IPS-15b (cell line): Measurements from ENCODE around the gene ACSL5.
"Not testable (repeated sequence)": the region's sequence is repeated elsewhere in the genome, so short reads cannot be mapped to it uniquely, and the experiment has no call there.

Source experiments
- H3K27me3 ChIP-seq: one replicate; pipeline ENCODE4 v1.6.1; 2013; ENCODE audit warnings: low read length; ENCODE audit not compliant: control insufficient read depth, insufficient read depth
- H3K36me3 ChIP-seq: one replicate; pipeline ENCODE4 v1.6.1; 2013; ENCODE audit warnings: low read length; ENCODE audit not compliant: control insufficient read depth, insufficient read depth
- H3K4me1 ChIP-seq: one replicate; pipeline ENCODE4 v1.6.1; 2013; ENCODE audit warnings: mild to moderate bottlenecking, low read length; ENCODE audit not compliant: control insufficient read depth, insufficient read depth
- H3K4me3 ChIP-seq: one replicate; pipeline ENCODE4 v1.5.1; 2013; ENCODE audit warnings: low read depth, low read length
- H3K9ac ChIP-seq: one replicate; pipeline ENCODE4 v1.6.1; 2013; ENCODE audit warnings: low read depth, mild to moderate bottlenecking, low read length
- H3K9me3 ChIP-seq: one replicate; pipeline ENCODE4 v1.6.1; 2013; ENCODE audit warnings: mild to moderate bottlenecking, low read length; ENCODE audit not compliant: control insufficient read depth, insufficient read depth

The ACSL5 gene

DNA sequence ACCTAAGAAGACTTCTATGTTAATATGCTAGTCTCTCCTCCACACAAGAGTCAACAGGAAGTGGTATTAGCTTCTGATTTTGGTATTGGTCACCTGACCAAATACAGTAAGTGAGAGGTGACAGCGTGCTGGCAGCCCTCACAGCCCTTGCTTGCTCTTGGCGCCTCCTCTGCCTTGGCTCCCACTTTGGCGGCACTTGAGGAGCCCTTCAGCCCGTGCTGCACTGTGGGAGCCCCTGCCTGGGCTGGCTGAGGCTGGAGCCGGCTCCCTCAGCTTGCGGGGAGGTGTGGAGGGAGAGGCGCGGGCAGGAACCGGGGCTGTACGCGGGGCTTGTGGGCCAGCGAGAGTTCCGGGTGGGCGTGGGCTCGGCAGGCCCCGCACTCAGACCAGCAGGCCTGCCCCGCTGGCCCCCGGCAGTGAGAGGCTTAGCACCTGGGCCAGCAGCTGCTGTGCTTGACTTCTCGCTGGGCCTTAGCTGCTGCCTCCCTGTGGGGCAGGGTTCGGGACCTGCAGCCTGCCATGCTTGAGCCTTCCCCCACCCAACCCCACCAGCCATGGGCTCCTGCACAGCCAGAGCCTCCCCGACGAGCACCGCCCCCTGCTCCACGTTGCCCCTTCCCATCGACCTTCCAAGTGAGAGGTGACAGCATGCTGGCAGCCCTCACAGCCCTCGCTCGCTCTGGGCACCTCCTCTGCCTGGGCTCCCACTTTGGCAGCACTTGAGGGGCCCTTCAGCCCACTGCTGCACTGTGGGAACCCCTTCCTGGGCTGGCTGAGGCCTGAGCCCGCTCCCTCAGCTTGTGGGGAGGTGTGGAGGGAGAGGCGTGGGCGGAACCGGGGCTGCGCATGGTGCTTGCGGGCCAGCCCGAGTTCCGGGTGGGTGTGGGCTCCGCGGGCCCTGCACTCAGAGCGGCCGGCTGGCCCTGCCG lies 4.2 kb upstream of the ACSL5 start:
- Histone ChIP-seq H3K9me3 (no peaks in the 10 kb centered on the region), H3K27me3 (no peaks in the 10 kb centered on the region), H3K4me3 (no peak overlapping the region), H3K4me1 (no peaks in the 10 kb centered on the region), H3K9ac (no peak overlapping the region), H3K36me3 (no peaks in the 10 kb centered on the region)

DNA sequence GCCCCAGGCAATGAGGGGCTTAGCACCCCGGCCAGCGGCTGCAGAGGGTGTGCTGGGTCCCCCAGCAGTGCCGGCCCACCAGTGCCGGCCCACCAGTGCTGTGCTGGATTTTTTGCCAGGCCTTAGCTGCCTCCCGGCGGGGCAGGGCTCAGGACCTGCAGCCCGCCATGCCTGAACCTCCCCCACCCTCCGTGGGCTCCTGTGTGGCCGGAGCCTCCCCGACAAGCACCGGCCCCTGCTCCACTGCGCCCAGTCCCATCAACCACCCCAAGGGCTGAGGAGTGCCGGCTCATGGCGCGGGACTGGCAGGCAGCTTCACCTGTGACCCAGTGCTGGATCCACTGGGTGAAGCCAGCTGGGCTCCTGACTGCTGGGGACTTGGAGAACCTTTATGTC lies 3.5 kb upstream of the ACSL5 start:
- no peaks in the 10 kb centered on the region for H3K9me3 ChIP-seq
- H3K9ac ChIP-seq: no peak overlapping the region
- no peak overlapping the region for H3K4me3 ChIP-seq
- no peaks in the 10 kb centered on the region for H3K36me3 ChIP-seq
- no peaks in the 10 kb centered on the region for H3K4me1 ChIP-seq
- H3K27me3 ChIP-seq: no peaks in the 10 kb centered on the region

DNA sequence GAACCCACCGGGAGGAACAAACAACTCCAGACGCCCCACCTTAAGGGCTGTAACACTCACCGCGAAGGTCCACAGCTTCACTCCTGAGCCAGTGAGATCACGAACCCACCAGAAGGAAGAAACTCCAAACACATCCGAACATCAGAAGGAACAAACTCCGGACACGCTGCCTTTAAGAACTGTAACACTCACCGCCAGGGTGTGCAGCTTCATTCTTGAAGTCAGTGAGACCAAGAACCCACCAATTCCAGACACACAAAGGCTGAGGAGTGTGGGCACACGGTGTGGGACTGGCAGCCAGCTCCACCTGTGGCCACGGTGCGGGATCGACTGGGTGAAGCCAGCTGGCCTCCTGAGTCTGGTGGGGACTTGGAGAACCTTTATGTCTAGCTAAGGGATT lies 2.6 kb upstream of the ACSL5 start:
- H3K36me3 ChIP-seq, H3K9ac ChIP-seq, H3K4me1 ChIP-seq, H3K9me3 ChIP-seq, H3K4me3 ChIP-seq, H3K27me3 ChIP-seq: not testable (repeated sequence)

DNA sequence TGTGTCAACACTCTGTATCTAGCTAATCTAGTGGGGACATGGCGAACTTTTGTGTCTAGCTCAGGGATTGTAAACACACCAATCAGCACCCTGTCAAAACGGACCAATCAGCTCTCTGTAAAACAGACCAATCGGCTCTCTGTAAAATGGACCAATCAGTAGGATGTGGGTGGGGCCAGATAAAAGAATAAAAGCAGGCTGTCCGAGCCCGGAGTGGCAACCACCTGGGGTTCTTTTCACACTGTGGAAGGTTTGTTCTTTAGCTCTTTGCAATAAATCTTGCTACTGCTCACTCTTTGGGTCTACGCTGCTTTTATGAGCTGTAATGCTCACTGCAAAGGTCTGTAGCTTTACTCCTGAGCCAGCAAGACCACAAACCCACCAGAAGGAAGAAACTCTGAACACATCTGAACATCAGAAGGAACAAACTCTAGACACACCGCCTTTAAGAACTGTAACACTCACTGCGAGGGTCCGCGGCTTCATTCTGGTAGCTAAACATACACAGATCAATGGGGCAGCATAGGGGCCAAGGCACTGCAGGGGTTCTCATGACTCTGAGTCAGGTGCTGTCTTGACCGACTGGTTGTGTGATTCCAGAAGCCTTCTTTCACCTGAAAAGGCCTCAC lies 1.6 kb upstream of the ACSL5 start:
- H3K9ac ChIP-seq, H3K27me3 ChIP-seq, H3K4me1 ChIP-seq, H3K4me3 ChIP-seq, H3K36me3 ChIP-seq, H3K9me3 ChIP-seq: not testable (repeated sequence)

DNA sequence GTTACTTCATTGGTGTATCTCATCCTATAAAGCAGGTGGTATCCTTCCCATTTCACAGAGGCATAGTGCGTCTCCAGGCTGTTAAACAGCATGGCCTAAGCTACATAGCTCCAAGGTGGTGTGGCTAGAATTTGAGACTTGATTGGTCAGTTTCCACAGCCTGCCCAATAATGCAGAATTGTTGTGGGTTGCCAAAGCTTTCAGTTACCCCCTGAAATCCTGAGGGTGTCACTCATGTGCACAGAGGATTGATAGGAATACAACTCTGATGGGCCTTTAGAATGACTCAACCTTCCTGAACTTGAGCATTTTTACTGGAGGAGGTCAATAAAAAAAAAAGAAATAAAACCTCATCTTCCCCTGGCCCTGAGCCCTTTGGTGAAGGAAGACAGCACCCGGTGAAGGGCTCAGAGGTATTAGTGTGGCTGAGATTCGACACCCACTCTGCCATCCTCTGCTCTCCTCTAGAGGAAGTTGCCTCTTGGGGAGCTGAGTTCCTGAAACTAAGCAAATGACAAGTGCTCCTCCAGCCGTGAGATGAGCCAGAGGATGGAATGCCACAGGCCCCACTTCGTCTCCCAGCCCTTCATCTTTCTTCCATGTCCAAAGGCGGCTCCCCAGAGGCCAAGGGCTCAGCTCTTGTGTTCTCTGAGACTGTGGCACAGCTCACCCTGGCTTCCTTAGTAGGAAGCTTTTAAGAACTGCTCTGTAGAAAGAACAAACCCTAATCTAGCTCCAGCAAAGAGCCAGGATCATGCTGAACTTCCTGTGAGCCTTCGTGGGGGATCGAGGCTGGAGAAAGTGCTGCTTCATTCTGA lies 1.0 kb downstream of the ACSL5 start:
- Histone ChIP-seq H3K4me1 (no peaks in the 10 kb centered on the region), H3K9me3 (no peaks in the 10 kb centered on the region), H3K27me3 (no peaks in the 10 kb centered on the region), H3K9ac (no peak overlapping the region), H3K4me3 (no peak overlapping the region), H3K36me3 (no peaks in the 10 kb centered on the region)

DNA sequence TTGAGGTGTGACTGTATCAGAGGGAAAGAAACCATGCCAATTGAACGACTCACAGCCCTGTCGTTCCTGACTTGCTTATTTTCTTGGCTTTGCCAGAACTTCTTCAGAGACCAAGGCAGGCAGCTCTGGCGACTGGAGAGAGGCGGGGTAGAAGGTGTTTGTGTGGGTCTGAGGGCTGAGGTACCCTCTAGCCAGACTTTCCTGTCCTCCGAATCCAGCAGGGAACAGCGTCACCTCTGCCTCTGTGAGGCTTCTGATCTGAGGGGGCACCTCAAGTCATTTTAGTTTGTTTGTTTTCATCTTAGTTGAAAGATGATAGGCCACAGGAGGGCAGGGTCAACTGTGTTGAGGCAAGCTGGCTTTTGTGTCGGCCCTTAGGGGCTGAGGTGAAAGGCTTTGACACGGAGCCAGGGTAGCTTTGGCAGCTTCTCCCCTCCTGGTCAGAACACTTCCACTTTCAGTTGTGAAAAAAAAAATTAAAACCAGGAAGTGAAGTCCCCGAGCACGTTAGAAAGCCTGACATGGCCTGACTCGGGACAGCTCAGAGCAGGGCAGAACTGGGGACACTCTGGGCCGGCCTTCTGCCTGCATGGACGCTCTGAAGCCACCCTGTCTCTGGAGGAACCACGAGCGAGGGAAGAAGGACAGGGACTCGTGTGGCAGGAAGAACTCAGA lies 1.9 kb downstream of the ACSL5 start:
- Histone ChIP-seq H3K36me3 (no peaks in the 10 kb centered on the region), H3K9me3 (no peaks in the 10 kb centered on the region), H3K27me3 (no peaks in the 10 kb centered on the region), H3K4me1 (no peaks in the 10 kb centered on the region), H3K4me3 (no peak overlapping the region), H3K9ac (no peak overlapping the region)

DNA sequence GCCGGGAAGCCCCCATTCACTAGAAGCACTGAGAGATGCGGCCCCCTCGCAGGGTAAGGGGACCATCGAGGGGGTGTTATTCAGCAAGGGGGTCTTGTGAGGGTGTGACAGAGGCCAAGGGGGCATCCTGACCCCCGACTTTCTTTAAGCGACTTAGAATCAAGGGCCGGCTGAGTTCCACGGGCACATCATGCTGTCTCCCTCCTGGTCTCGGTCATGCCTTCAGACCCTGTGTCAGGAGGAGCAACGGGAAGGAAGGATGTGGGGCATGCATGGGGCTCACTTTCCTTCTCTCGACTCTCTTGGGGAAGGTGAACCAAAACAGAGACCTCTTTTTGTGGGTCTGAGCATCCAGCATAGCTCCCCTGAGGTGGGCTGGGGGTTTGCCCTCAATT lies 2.5 kb downstream of the ACSL5 start:
- Histone ChIP-seq H3K4me1 (no peaks in the 10 kb centered on the region), H3K9ac (no peak overlapping the region), H3K4me3 (no peak overlapping the region)

DNA sequence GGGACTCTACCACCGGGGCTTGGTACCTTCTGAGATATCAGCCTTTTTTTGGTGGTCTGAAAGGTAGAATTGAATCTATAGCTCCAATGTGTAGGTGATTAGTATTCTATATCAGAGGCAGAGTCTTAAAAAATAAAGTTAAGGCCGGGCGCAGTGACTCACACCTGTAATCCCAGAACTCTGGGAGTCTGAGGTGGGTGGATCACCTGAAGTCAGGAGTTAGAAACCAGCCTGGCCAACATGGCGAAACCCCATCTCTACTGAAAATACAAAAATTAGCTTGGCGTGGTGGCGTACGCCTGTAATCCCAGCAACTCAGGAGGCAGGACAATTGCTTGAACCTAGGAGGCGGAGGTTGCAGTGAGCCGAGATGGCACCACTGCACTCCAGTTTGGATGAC lies 3.2 kb downstream of the ACSL5 start:
- H3K9ac ChIP-seq, H3K9me3 ChIP-seq, H3K27me3 ChIP-seq, H3K4me3 ChIP-seq, H3K4me1 ChIP-seq, H3K36me3 ChIP-seq: not testable (repeated sequence)

More for the DNA sequence above, 2.5 kb downstream of the ACSL5 start:
- Histone ChIP-seq H3K9me3 (no peaks in the 10 kb centered on the region), H3K36me3 (no peaks in the 10 kb centered on the region), H3K27me3 (no peaks in the 10 kb centered on the region)

DNA sequence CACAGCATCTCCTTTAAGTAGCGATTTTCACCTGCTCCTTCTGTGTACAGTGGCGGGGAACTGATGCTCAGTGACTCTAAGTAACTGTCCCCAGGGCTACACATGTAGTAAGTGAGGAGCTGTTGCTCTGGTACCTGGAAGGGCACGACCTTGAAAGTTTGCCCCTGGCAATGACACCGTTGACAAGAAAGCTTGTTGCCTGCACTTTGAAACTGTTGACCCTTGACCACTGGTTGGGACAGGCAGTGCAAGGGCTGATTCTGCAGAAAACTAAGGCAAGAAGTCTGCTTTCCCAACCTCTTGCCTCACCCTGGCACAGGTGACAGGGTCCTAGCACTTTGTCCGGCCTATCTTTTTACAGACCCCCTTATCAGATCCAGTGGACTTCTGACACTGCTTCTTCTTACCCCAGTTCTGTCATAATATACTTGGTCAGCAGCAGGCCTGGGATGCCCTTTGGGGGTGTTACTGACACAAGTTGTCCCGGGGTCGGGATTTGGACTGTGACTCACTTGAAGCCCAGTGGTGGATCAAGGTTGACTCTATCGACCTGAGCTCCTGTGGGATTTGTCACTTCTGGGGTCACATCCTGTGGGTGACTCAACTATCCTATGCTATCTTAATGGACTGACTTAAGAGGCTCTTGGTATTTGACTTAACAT lies 5.8 kb downstream of the ACSL5 start:
- H3K4me1 ChIP-seq: no peaks in the 10 kb centered on the region
- no peak overlapping the region for H3K9ac ChIP-seq

DNA sequence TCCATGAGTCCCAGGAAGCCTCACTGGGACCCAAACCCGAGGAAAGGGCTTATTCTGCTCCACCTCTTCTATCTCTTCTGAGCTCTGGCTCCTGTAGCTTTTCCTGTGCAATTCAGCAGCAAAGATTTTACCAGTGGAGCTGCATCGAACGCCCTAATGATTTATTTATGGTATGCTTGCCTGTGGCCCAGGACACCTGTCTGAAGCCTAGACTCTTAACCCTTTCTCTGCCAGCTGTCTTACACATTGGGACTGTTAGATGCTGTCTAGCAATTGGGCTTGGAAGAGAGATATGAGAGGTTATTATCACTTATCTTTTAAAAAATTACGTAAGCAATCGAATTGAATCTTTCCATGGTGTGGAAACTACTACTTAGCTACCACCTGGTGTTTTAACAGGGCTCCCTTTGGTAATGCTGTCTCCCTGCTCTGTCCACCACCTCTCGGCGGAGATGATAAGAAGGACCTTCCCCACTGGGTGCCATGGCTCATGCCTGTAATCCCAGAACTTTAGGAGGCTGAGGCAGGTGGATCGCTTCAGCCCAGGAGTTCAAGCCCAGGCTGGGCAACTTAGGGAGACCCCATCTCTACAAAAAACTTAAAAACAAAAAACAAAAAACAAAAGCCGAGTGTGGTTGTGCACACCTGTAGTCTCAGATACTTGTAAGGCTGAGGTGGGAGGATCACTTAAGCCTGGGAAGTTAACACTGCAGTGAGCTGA lies 8.8 kb downstream of the ACSL5 start:
- H3K4me1 ChIP-seq: no peaks in the 10 kb centered on the region

More for the DNA sequence above, 5.8 kb downstream of the ACSL5 start:
- no peaks in the 10 kb centered on the region for H3K36me3 ChIP-seq
- no peaks in the 10 kb centered on the region for H3K27me3 ChIP-seq
- no peaks in the 10 kb centered on the region for H3K9me3 ChIP-seq
- H3K4me3 ChIP-seq: no peak overlapping the region

More for the DNA sequence above, 8.8 kb downstream of the ACSL5 start:
- H3K36me3 ChIP-seq: no peaks in the 10 kb centered on the region
- no peak overlapping the region for H3K4me3 ChIP-seq
- H3K9me3 ChIP-seq: no peaks in the 10 kb centered on the region
- no peaks in the 10 kb centered on the region for H3K27me3 ChIP-seq
- no peak overlapping the region for H3K9ac ChIP-seq
